Mesendoderm (in vitro differentiated cells): ENCODE measurements around the gene ZNF57. TPM values are rescaled to one million over a fixed set of nuclear protein-coding genes. Genes with fewer than 3 reads are reported as not detected.

ENCODE experiments used
- DNase-seq: peaks from one replicate; pipeline ENCODE4 v3.0.0; 2013
- H2AK5ac ChIP-seq: 2 replicates; pipeline ENCODE4 v1.6.1; 2013; ENCODE audit warnings: low read length, inconsistent platforms
- H2BK120ac ChIP-seq: 2 replicates; pipeline ENCODE4 v1.6.1; 2013; ENCODE audit warnings: low read depth, mild to moderate bottlenecking, low read length, moderate library complexity, mixed read lengths
- H2BK15ac ChIP-seq: replicated peaks from 2 replicates; pipeline ENCODE4 v1.6.1; 2013; ENCODE audit warnings: low read depth, mild to moderate bottlenecking, moderate library complexity
- H2BK5ac ChIP-seq: 2 replicates; pipeline ENCODE4 v1.6.1; 2013; ENCODE audit warnings: low read length, inconsistent platforms
- H3K18ac ChIP-seq: 2 replicates; pipeline ENCODE4 v1.6.1; 2013; ENCODE audit warnings: mild to moderate bottlenecking, low read length, mixed read lengths
- H3K23ac ChIP-seq: one replicate; pipeline ENCODE4 v1.6.1; 2013; ENCODE audit warnings: low read length
- H3K27ac ChIP-seq: 2 replicates; pipeline ENCODE4 v1.5.1; 2013; ENCODE audit warnings: low read depth, mild to moderate bottlenecking, inconsistent platforms, low read length, moderate library complexity
- H3K27me3 ChIP-seq: 2 replicates; pipeline ENCODE4 v1.6.1; 2013; ENCODE audit warnings: low read length, control low read depth, mild to moderate bottlenecking, inconsistent platforms; ENCODE audit not compliant: insufficient read depth, poor library complexity
- H3K36me3 ChIP-seq: 2 replicates; pipeline ENCODE4 v1.6.1; 2013; ENCODE audit warnings: low read length, inconsistent platforms; ENCODE audit not compliant: control insufficient read depth, insufficient read depth
- H3K4ac ChIP-seq: one replicate; pipeline ENCODE4 v1.6.1; 2013; ENCODE audit warnings: low read depth, mild to moderate bottlenecking, low read length, moderate library complexity
- H3K4me1 ChIP-seq: 2 replicates; pipeline ENCODE4 v1.6.1; 2013; ENCODE audit warnings: low read depth, low read length, inconsistent platforms; ENCODE audit not compliant: control insufficient read depth
- H3K4me2 ChIP-seq: 2 replicates; pipeline ENCODE4 v1.6.1; 2013; ENCODE audit warnings: low read length
- H3K4me3 ChIP-seq: 2 replicates; pipeline ENCODE4 v1.5.1; 2013; ENCODE audit warnings: mild to moderate bottlenecking, low read length
- H3K56ac ChIP-seq: one replicate; pipeline ENCODE4 v1.6.1; 2013; ENCODE audit warnings: low read length
- H3K79me1 ChIP-seq: 2 replicates; pipeline ENCODE4 v1.6.1; 2013; ENCODE audit warnings: low read length, inconsistent platforms
- H3K79me2 ChIP-seq: 2 replicates; pipeline ENCODE4 v1.6.1; 2013; ENCODE audit warnings: mild to moderate bottlenecking, low read length; ENCODE audit not compliant: control insufficient read depth, insufficient read depth
- H3K9ac ChIP-seq: 2 replicates; pipeline ENCODE4 v1.6.1; 2013; ENCODE audit warnings: low read length, inconsistent platforms
- H4K5ac ChIP-seq: one replicate; pipeline ENCODE4 v1.6.1; 2013; ENCODE audit warnings: low read length
- H4K8ac ChIP-seq: one replicate; pipeline ENCODE4 v1.6.1; 2013; ENCODE audit warnings: low read depth, mild to moderate bottlenecking, control low read depth, low read length, moderate library complexity
- WGBS: extraction: QIAGEN DNeasy Blood & Tissue Kit; methylation state at CpG from one replicate; pipeline ENCODE4 v1.1.7; 2013; ENCODE audit warnings: low lambda C conversion rate, missing lambda C conversion rate; ENCODE audit not compliant: insufficient coverage; ENCODE audit errors: extremely low coverage; 5-methylcytosine and 5-hydroxymethylcytosine counted together
- polyA plus RNA-seq, 2 experiments: library from polyadenylated mRNA; stranded (reverse); fragments of 200-250 nt; gene quantifications; one replicate each; pipeline ENCODE4 v1.2.3, GENCODE V29; 2013

Gene ZNF57
- polyA plus RNA-seq (2013, experiment 1 of 2): 2.8 TPM
- polyA plus RNA-seq (2013, experiment 2 of 2): 2.7 TPM

DNA sequence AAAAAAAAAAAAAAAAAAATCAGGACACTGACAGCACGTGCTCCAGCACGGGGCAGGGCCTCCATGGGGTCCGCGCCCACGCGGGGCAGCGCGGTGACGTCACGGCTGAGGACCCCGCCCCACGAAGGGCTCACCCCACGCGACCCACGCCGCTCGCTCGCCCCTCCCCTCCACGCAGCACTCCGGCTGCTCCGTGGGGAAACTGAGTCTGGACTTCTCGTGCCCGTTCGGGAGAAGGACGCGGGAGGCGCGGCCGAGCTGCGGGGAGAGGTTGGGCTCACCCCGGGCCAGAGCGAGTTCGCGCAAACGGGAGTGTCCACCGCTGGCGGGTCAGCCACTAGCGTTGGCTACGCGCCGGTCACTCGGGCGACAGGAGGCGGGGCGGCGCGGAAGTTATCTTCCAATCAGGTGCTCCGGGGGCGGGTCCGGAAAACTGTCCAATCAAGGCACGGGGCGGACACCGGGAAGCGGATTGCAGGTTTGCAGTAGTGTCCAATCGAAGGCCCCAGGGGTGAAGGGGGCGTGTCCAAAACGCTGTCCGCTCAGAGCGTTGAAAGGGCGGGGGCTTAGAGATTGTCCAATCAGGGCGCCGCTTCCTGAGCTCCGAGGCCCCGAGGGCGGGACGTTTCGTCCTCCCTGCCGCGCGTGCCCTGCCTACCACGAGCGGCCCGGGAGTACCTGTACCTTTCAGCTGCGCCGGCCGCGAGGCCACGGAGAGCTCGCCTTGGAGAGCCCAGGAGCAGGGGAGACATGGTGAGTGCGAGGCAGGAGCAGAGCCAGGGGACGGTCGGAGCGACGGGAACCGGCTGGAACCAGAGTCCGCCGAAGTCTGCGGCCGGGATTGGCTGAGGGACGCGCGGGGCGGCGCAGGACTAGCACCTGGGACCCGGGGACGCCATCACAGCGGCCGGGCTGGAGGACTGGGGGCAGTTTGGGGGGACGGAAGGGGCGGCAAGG lies at the start of gene ZNF57:
TSS of gene ZNF57 (plus strand) at position 633 of the 957 bp plus-strand sequence. CDS start at position 751, 118 bp downstream.
- H3K4me2 ChIP-seq: peak within 1 kb of the TSS; percentile 84
- H3K36me3 ChIP-seq: no peaks in the 10 kb centered on the region
- no peaks in the 10 kb centered on the region for H3K4me1 ChIP-seq
- no peak within 1 kb of the TSS for H3K23ac ChIP-seq
- no peak within 1 kb of the TSS for H3K27ac ChIP-seq
- peak; percentile 99 for DNase-seq
- H3K79me2 ChIP-seq: peaks cover 5% of the 10 kb centered on the region
- H2BK15ac ChIP-seq: no peak within 1 kb of the TSS
- no peak within 1 kb of the TSS for H3K18ac ChIP-seq
- H3K27me3 ChIP-seq: no peaks in the 10 kb centered on the region
- H4K8ac ChIP-seq: no peak within 1 kb of the TSS
- no peak within 1 kb of the TSS for H3K4ac ChIP-seq
- peak within 1 kb of the TSS; percentile 83 for H3K9ac ChIP-seq
- H3K79me1 ChIP-seq: peaks cover 8% of the 10 kb centered on the region
- no peak within 1 kb of the TSS for H2AK5ac ChIP-seq
- peak within 1 kb of the TSS; percentile 85 for H3K4me3 ChIP-seq
- no peak within 1 kb of the TSS for H2BK120ac ChIP-seq
- no peak within 1 kb of the TSS for H2BK5ac ChIP-seq
- no CpG with 5 or more reads among the region's 100 CpGs for WGBS
- peak within 1 kb of the TSS; percentile 92 for H3K56ac ChIP-seq
- H4K5ac ChIP-seq: no peak within 1 kb of the TSS

- Histone ChIP-seq H3K4me2 (no peak overlapping the region), H3K4me3 (peak overlapping the region; percentile 21)
- WGBS: no CpG with 5 or more reads among the region's 10 CpGs
Measured at GRCh38 chr19:2852598-2852997, 48.1 kb upstream of the ZNF57 start.

DNA sequence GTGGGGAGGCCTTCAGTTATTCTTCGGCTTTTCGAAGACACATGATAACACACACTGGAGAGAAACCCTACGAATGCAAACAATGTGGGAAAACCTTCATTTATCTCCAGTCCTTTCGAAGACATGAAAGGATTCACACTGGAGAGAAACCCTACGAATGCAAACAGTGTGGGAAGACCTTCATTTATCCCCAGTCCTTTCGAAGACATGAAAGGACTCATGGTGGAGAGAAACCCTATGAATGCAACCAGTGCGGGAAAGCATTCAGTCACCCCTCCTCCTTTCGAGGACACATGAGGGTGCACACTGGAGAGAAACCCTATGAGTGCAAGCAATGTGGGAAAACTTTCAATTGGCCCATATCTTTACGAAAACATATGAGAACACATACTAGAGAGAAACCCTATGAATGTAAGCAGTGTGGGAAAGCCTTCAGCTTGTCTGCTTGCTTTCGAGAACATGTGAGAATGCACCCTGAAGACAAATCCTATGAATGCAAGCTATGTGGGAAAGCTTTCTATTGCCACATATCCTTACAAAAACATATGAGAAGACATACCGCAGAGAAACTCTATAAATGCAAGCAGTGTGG lies 47.6 kb upstream of the ZNF57 start:
- no peak overlapping the region for H2BK15ac ChIP-seq
- peak; percentile 18 for DNase-seq
- H3K36me3 ChIP-seq: peaks cover 3% of the 10 kb centered on the region
- H3K9ac ChIP-seq: no peak overlapping the region
- H3K18ac ChIP-seq: no peak overlapping the region
- H2BK5ac ChIP-seq: no peak overlapping the region
- H3K4me3 ChIP-seq: peak overlapping the region; percentile 26
- no peak overlapping the region for H3K4me2 ChIP-seq
- no peaks in the 10 kb centered on the region for H3K27me3 ChIP-seq
- no peak overlapping the region for H3K4ac ChIP-seq
- H3K56ac ChIP-seq: no peak overlapping the region
- no peak overlapping the region for H4K8ac ChIP-seq
- no peak overlapping the region for H3K23ac ChIP-seq
- H4K5ac ChIP-seq: no peak overlapping the region
- H3K27ac ChIP-seq: no peak overlapping the region
- H3K79me2 ChIP-seq: no peaks in the 10 kb centered on the region
- WGBS: no CpG with 5 or more reads among the region's 11 CpGs
- H3K79me1 ChIP-seq: no peaks in the 10 kb centered on the region
- no peaks in the 10 kb centered on the region for H3K4me1 ChIP-seq
- H2AK5ac ChIP-seq: no peak overlapping the region
- H2BK120ac ChIP-seq: no peak overlapping the region

More at GRCh38 chr19:2852598-2852997, 48.1 kb upstream of the ZNF57 start:
- Histone ChIP-seq H3K36me3 (peaks cover 3% of the 10 kb centered on the region), H4K8ac (no peak overlapping the region), H3K56ac (no peak overlapping the region), H3K27me3 (no peaks in the 10 kb centered on the region), H3K79me1 (no peaks in the 10 kb centered on the region), H3K9ac (no peak overlapping the region), H2BK15ac (no peak overlapping the region), H3K79me2 (no peaks in the 10 kb centered on the region), H3K4me1 (no peaks in the 10 kb centered on the region), H2BK120ac (no peak overlapping the region), H3K18ac (no peak overlapping the region), H3K23ac (no peak overlapping the region), H2BK5ac (no peak overlapping the region), H4K5ac (no peak overlapping the region), H2AK5ac (no peak overlapping the region), H3K4ac (no peak overlapping the region), H3K27ac (no peak overlapping the region)
- peak; percentile 35 for DNase-seq

DNA sequence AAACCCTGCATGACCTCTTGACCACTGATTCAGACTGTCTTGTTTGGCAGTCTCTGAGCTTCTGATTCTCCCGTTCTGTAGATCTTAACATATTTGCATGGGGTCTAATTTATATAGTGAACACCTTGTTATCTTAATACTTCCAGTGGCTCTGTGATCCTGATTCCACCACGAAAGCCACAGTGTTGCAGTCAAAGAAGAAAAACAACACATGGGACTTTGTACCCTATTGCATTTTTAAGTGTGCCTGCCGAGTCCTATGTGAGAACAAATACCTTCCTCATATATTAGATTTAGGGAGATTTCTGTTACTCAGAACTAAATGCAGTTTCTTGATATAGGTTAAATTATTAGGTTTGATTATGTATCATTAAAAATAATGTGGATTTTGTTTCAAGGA lies 45.9 kb upstream of the ZNF57 start:
- Histone ChIP-seq H2BK15ac (no peak overlapping the region), H3K4ac (no peak overlapping the region), H3K4me1 (no peaks in the 10 kb centered on the region), H4K8ac (no peak overlapping the region), H2AK5ac (no peak overlapping the region), H3K18ac (no peak overlapping the region), H3K4me2 (no peak overlapping the region), H3K27me3 (no peaks in the 10 kb centered on the region), H2BK5ac (no peak overlapping the region), H3K36me3 (peaks cover 3% of the 10 kb centered on the region), H3K79me1 (no peaks in the 10 kb centered on the region), H4K5ac (no peak overlapping the region), H3K27ac (no peak overlapping the region), H3K9ac (no peak overlapping the region), H3K23ac (no peak overlapping the region), H3K79me2 (no peaks in the 10 kb centered on the region), H2BK120ac (no peak overlapping the region), H3K4me3 (no peak overlapping the region), H3K56ac (no peak overlapping the region)
- DNase-seq: no peak
- no CpG with 5 or more reads among the region's 3 CpGs for WGBS

DNA sequence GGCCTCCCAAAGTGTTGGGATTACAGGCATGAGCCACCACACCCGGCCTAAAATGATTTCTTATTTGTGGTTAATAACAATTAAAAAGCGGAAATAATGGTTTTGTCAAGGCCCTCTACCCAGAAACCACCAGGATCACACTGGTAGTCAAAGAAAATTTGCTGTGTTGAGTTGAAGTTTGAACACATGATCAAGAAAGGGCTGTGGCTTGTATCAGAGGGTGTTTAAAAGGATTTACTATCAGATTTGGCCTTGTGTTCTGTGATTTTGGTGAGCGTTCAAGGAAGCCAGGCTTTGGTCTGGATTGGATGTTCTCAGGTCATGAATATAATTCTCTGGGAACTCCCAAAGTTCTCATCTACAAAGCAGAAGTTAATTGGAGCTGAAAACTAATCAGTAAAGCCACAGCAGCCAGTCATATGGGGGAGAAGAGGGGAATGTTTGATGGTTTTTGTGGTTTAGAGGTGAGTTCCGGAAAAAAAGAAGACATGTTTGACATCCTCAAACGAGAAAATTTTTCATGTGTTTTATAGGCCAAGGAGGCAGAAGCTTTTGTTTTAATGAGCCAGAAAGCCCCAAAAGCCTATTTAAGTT lies 44.2 kb upstream of the ZNF57 start:
- H2BK120ac ChIP-seq: no peak overlapping the region
- H2BK15ac ChIP-seq: no peak overlapping the region
- H2AK5ac ChIP-seq: no peak overlapping the region
- H3K56ac ChIP-seq: no peak overlapping the region
- H3K4me3 ChIP-seq: no peak overlapping the region
- no peak overlapping the region for H3K4me2 ChIP-seq
- H3K4ac ChIP-seq: no peak overlapping the region
- DNase-seq: no peak
- H3K18ac ChIP-seq: no peak overlapping the region
- H3K4me1 ChIP-seq: no peaks in the 10 kb centered on the region
- H2BK5ac ChIP-seq: no peak overlapping the region
- no CpG with 5 or more reads among the region's 5 CpGs for WGBS
- no peak overlapping the region for H3K23ac ChIP-seq
- no peak overlapping the region for H4K8ac ChIP-seq
- H3K27me3 ChIP-seq: no peaks in the 10 kb centered on the region
- H3K9ac ChIP-seq: no peak overlapping the region
- H3K79me1 ChIP-seq: no peaks in the 10 kb centered on the region
- no peak overlapping the region for H3K27ac ChIP-seq
- no peak overlapping the region for H4K5ac ChIP-seq
- no peaks in the 10 kb centered on the region for H3K79me2 ChIP-seq
- H3K36me3 ChIP-seq: peaks cover 3% of the 10 kb centered on the region
